WTC11 (cell line): ENCODE data around the gene KCTD2. TPM values are rescaled to one million over a fixed set of nuclear protein-coding genes. Genes with fewer than 3 reads are reported as not detected.
A peak's percentile ranks its signal among the peaks of the same experiment; 100 is the strongest.

Experiments
- ATAC-seq: fragments of 200-7000 bp; cut with Tn5 transposase; 2 replicates; pipeline ENCODE4 v1.10.0; 2021; ENCODE audit warnings: mild to moderate bottlenecking, moderate library complexity
- CTCF ChIA-PET: fragments of 300-600 bp; sonication (Branson Sonifier 250); formaldehyde crosslinking; loops from one replicate; lab custom pipeline; 2021; ENCODE audit warnings: antibody characterized with exemption; lab: Charles Lee
- POLR2A ChIA-PET: fragments of 350-600 bp; sonication (Branson Sonifier 250); formaldehyde crosslinking; loops from one replicate; lab custom pipeline; 2021; ENCODE audit warnings: antibody characterized with exemption; lab: Charles Lee
- DNase-seq: peaks from one replicate; pipeline ENCODE4 v3.0.0; 2021; ENCODE audit warnings: low spot score
- H3K27ac Mint-ChIP-seq: 2 replicates; pipeline ENCODE4 v1.8.0; 2021; ENCODE audit warnings: mixed read lengths
- H3K27me3 Mint-ChIP-seq: 2 replicates; pipeline ENCODE4 v1.8.0; 2021; ENCODE audit warnings: low read depth, mild to moderate bottlenecking, moderate library complexity, mixed read lengths
- H3K36me3 Mint-ChIP-seq: 2 replicates; pipeline ENCODE4 v1.8.0; 2021; ENCODE audit warnings: mixed read lengths
- H3K4me1 Mint-ChIP-seq: 2 replicates; pipeline ENCODE4 v1.8.0; 2022; ENCODE audit warnings: mixed read lengths
- H3K4me3 Mint-ChIP-seq: 2 replicates; pipeline ENCODE4 v1.8.0; 2021; ENCODE audit warnings: mild to moderate bottlenecking, moderate library complexity, mixed read lengths
- H3K9me3 Mint-ChIP-seq: 2 replicates; pipeline ENCODE4 v1.8.0; 2021; ENCODE audit warnings: mixed read lengths
- CDX4 ChIP-seq: fragments of 250-450 bp; sonication (Bioruptor Pico); IDR thresholded peaks from 2 replicates; pipeline ENCODE4 v1.9.0; 2021; ENCODE audit warnings: moderate library complexity, mild to moderate bottlenecking, inconsistent platforms, borderline replicate concordance
- E2F1 ChIP-seq: sonication (generic); formaldehyde crosslinking; IDR thresholded peaks from 2 replicates; pipeline ENCODE4 v1.8.0; 2022; ENCODE audit warnings: mild to moderate bottlenecking, missing genetic modification reagents
- ETV6 ChIP-seq: sonication (generic); formaldehyde crosslinking; IDR thresholded peaks from 2 replicates; pipeline ENCODE4 v1.8.1; 2022; ENCODE audit warnings: mild to moderate bottlenecking, missing genetic modification reagents
- FOXJ3 ChIP-seq: sonication (generic); formaldehyde crosslinking; IDR thresholded peaks from 2 replicates; pipeline ENCODE4 v1.9.0; 2021; ENCODE audit warnings: missing genetic modification reagents, mild to moderate bottlenecking, borderline replicate concordance
- FOXP1 ChIP-seq: sonication (generic); formaldehyde crosslinking; IDR thresholded peaks from 2 replicates; pipeline ENCODE4 v1.8.0; 2022; ENCODE audit warnings: missing genetic modification reagents, mild to moderate bottlenecking, moderate library complexity, borderline replicate concordance
- HMGA2 ChIP-seq: fragments of 250-450 bp; sonication (Bioruptor Pico); IDR thresholded peaks from 2 replicates; pipeline ENCODE4 v1.4.0; 2021; ENCODE audit warnings: mild to moderate bottlenecking, moderate library complexity
- JAZF1 ChIP-seq: fragments of 250-450 bp; sonication (Bioruptor Pico); IDR thresholded peaks from 2 replicates; pipeline ENCODE4 v1.9.0; 2021; ENCODE audit warnings: moderate library complexity, mild to moderate bottlenecking, inconsistent platforms
- JUN ChIP-seq: sonication (generic); formaldehyde crosslinking; IDR thresholded peaks from 2 replicates; pipeline ENCODE4 v1.8.0; 2023; ENCODE audit warnings: mild to moderate bottlenecking, missing genetic modification reagents
- KAT7 ChIP-seq: sonication (generic); formaldehyde crosslinking; IDR thresholded peaks from 2 replicates; pipeline ENCODE4 v1.8.1; 2023; ENCODE audit warnings: missing genetic modification reagents, mild to moderate bottlenecking, borderline replicate concordance
- PRRX2 ChIP-seq: fragments of 250-450 bp; sonication (Bioruptor Pico); IDR thresholded peaks from 2 replicates; pipeline ENCODE4 v1.8.0; 2021; ENCODE audit warnings: mild to moderate bottlenecking
- SP1 ChIP-seq: sonication (generic); formaldehyde crosslinking; conservative IDR thresholded peaks from 2 replicates; pipeline ENCODE4 v1.8.1; 2022; ENCODE audit warnings: missing genetic modification reagents
- TEAD1 ChIP-seq: sonication (generic); formaldehyde crosslinking; IDR thresholded peaks from 2 replicates; pipeline ENCODE4 v1.8.0; 2022; ENCODE audit warnings: mild to moderate bottlenecking, missing genetic modification reagents
- TP53 ChIP-seq: sonication (generic); formaldehyde crosslinking; IDR thresholded peaks from 2 replicates; pipeline ENCODE4 v1.8.1; 2023; ENCODE audit warnings: mild to moderate bottlenecking, missing genetic modification reagents
- ZBTB21 ChIP-seq: sonication (generic); formaldehyde crosslinking; IDR thresholded peaks from 2 replicates; pipeline ENCODE4 v1.8.1; 2023; ENCODE audit warnings: mild to moderate bottlenecking, missing genetic modification reagents, borderline replicate concordance
- ZNF138 ChIP-seq: sonication (generic); formaldehyde crosslinking; conservative IDR thresholded peaks from 2 replicates; pipeline ENCODE4 v1.8.1; 2022; ENCODE audit warnings: mild to moderate bottlenecking, moderate library complexity, missing genetic modification reagents
- ZNF219 ChIP-seq: sonication (generic); formaldehyde crosslinking; IDR thresholded peaks from 2 replicates; pipeline ENCODE4 v1.8.0; 2023; ENCODE audit warnings: missing genetic modification reagents, mild to moderate bottlenecking, borderline replicate concordance
- ZNF317 ChIP-seq: sonication (generic); formaldehyde crosslinking; IDR thresholded peaks from 2 replicates; pipeline ENCODE4 v1.8.1; 2023; ENCODE audit warnings: low read depth, mild to moderate bottlenecking, moderate library complexity, missing genetic modification reagents, borderline replicate concordance
- ZNF396 ChIP-seq: fragments of 250-450 bp; sonication (Bioruptor Pico); IDR thresholded peaks from 2 replicates; pipeline ENCODE4 v1.8.0; 2021; ENCODE audit warnings: mild to moderate bottlenecking, moderate library complexity, borderline replicate concordance
- ZNF416 ChIP-seq: fragments of 250-450 bp; sonication (Bioruptor Pico); IDR thresholded peaks from 2 replicates; pipeline ENCODE4 v1.9.0; 2021; ENCODE audit warnings: mild to moderate bottlenecking, inconsistent platforms
- total RNA-seq: library from RNA; stranded (reverse); gene quantifications from 3 replicates; pipeline ENCODE4 v1.2.3, GENCODE V29; 2021
- TF ChIP-seq, protein P1 (sequence below): sonication (generic); formaldehyde crosslinking; IDR thresholded peaks from 2 replicates; pipeline ENCODE4 v1.8.0; 2022; ENCODE audit warnings: mild to moderate bottlenecking, missing genetic modification reagents
- TF ChIP-seq, protein P2 (sequence below): sonication (generic); formaldehyde crosslinking; IDR thresholded peaks from 2 replicates; pipeline ENCODE4 v1.8.0; 2023; ENCODE audit warnings: mild to moderate bottlenecking, missing genetic modification reagents
- TF ChIP-seq, protein P3 (sequence below): sonication (generic); formaldehyde crosslinking; IDR thresholded peaks from 2 replicates; pipeline ENCODE4 v1.8.1; 2023; ENCODE audit warnings: mild to moderate bottlenecking, missing genetic modification reagents
- TF ChIP-seq, protein P4 (sequence below): sonication (generic); formaldehyde crosslinking; IDR thresholded peaks from 2 replicates; pipeline ENCODE4 v1.8.1; 2022; ENCODE audit warnings: low read depth, missing genetic modification reagents, borderline replicate concordance
- TF ChIP-seq, protein P5 (sequence below): fragments of 250-450 bp; sonication (Bioruptor Pico); IDR thresholded peaks from 2 replicates; pipeline ENCODE4 v1.9.0; 2021; ENCODE audit warnings: mild to moderate bottlenecking
- TF ChIP-seq, protein P6 (sequence below): sonication (generic); formaldehyde crosslinking; IDR thresholded peaks from 2 replicates; pipeline ENCODE4 v1.8.0; 2023; ENCODE audit warnings: missing genetic modification reagents
- TF ChIP-seq, protein P7 (sequence below): sonication (generic); formaldehyde crosslinking; IDR thresholded peaks from 2 replicates; pipeline ENCODE4 v1.8.1; 2023; ENCODE audit warnings: mild to moderate bottlenecking, moderate library complexity, missing genetic modification reagents

The KCTD2 gene
- total RNA-seq, 1 experiment from 2014 or later: 31.3 TPM

- Mint-ChIP-seq H3K4me1 (peaks cover 25% of the 10 kb centered on the region), H3K9me3 (no peaks in the 10 kb centered on the region), H3K27ac (peak within 1 kb of the TSS; percentile 94), H3K4me3 (peak within 1 kb of the TSS; percentile 90), H3K36me3 (peaks cover 10% of the 10 kb centered on the region), H3K27me3 (no peaks in the 10 kb centered on the region)
- ChIA-PET CTCF (interaction anchor here (0.6 to 2.0 kb wide), 14 partner anchors 14 to 161 kb away, joined by 3 to 11 read pairs (median 5); partner anchors contain the start of genes MIF4GD, NT5C and SLC16A5), POLR2A (interaction anchor here (0.9 to 1.9 kb wide), 8 partner anchors 13 to 92 kb away, joined by 3 to 7 read pairs (median 4); partner anchors contain the start of genes NT5C and SLC16A5)
- ATAC-seq (peak; percentile 68), DNase-seq (peak; percentile 95)
- no peak for TF ChIP-seq ZNF219 (CRISPR knock-in tag)
- no peak for TF ChIP-seq JAZF1 (CRISPR knock-in tag)
- no peak for TF ChIP-seq ZNF396
- TF ChIP-seq, protein P1, sequence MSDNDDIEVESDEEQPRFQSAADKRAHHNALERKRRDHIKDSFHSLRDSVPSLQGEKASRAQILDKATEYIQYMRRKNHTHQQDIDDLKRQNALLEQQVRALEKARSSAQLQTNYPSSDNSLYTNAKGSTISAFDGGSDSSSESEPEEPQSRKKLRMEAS (CRISPR knock-in tag): peak; percentile 75
- peak; percentile 55; the same call in 1 of the 2 replicates for TF ChIP-seq FOXP1
- 0 out of 2 replicates have a peak, but pooled peaks have one; percentile 29 for TF ChIP-seq JUN (CRISPR knock-in tag)
- TF ChIP-seq, protein P2, sequence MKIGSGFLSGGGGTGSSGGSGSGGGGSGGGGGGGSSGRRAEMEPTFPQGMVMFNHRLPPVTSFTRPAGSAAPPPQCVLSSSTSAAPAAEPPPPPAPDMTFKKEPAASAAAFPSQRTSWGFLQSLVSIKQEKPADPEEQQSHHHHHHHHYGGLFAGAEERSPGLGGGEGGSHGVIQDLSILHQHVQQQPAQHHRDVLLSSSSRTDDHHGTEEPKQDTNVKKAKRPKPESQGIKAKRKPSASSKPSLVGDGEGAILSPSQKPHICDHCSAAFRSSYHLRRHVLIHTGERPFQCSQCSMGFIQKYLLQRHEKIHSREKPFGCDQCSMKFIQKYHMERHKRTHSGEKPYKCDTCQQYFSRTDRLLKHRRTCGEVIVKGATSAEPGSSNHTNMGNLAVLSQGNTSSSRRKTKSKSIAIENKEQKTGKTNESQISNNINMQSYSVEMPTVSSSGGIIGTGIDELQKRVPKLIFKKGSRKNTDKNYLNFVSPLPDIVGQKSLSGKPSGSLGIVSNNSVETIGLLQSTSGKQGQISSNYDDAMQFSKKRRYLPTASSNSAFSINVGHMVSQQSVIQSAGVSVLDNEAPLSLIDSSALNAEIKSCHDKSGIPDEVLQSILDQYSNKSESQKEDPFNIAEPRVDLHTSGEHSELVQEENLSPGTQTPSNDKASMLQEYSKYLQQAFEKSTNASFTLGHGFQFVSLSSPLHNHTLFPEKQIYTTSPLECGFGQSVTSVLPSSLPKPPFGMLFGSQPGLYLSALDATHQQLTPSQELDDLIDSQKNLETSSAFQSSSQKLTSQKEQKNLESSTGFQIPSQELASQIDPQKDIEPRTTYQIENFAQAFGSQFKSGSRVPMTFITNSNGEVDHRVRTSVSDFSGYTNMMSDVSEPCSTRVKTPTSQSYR: 0 out of 2 replicates have a peak, but pooled peaks have one; percentile 44
- TF ChIP-seq TEAD1 (CRISPR knock-in tag): peak; percentile 62; the same call in 1 of the 2 replicates
- no peak for TF ChIP-seq E2F1 (CRISPR knock-in tag)
- TF ChIP-seq PRRX2 (CRISPR knock-in tag): no peak
- no peak; the same call in 1 of the 2 replicates for TF ChIP-seq KAT7 (CRISPR knock-in tag)
- TF ChIP-seq ZNF416 (CRISPR knock-in tag): 0 out of 2 replicates have a peak, but pooled peaks have one; percentile 36
- peak; percentile 27; the same call in 1 of the 2 replicates for TF ChIP-seq TP53 (CRISPR knock-in tag)
- no peak for TF ChIP-seq FOXJ3 (CRISPR knock-in tag)
- TF ChIP-seq ZNF138 (CRISPR knock-in tag): no peak
- TF ChIP-seq, protein P3, sequence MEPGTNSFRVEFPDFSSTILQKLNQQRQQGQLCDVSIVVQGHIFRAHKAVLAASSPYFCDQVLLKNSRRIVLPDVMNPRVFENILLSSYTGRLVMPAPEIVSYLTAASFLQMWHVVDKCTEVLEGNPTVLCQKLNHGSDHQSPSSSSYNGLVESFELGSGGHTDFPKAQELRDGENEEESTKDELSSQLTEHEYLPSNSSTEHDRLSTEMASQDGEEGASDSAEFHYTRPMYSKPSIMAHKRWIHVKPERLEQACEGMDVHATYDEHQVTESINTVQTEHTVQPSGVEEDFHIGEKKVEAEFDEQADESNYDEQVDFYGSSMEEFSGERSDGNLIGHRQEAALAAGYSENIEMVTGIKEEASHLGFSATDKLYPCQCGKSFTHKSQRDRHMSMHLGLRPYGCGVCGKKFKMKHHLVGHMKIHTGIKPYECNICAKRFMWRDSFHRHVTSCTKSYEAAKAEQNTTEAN (CRISPR knock-in tag): peak; percentile 40; the same call in 1 of the 2 replicates
- TF ChIP-seq HMGA2 (CRISPR knock-in tag): no peak
- TF ChIP-seq, protein P4, sequence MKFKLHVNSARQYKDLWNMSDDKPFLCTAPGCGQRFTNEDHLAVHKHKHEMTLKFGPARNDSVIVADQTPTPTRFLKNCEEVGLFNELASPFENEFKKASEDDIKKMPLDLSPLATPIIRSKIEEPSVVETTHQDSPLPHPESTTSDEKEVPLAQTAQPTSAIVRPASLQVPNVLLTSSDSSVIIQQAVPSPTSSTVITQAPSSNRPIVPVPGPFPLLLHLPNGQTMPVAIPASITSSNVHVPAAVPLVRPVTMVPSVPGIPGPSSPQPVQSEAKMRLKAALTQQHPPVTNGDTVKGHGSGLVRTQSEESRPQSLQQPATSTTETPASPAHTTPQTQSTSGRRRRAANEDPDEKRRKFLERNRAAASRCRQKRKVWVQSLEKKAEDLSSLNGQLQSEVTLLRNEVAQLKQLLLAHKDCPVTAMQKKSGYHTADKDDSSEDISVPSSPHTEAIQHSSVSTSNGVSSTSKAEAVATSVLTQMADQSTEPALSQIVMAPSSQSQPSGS (CRISPR knock-in tag): no peak
- peak; percentile 84 for TF ChIP-seq SP1
- no peak for TF ChIP-seq ZBTB21 (CRISPR knock-in tag)
- TF ChIP-seq ETV6: no peak
- TF ChIP-seq, protein P5, sequence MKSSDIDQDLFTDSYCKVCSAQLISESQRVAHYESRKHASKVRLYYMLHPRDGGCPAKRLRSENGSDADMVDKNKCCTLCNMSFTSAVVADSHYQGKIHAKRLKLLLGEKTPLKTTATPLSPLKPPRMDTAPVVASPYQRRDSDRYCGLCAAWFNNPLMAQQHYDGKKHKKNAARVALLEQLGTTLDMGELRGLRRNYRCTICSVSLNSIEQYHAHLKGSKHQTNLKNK (CRISPR knock-in tag): no peak
- TF ChIP-seq ZNF317: no peak
- TF ChIP-seq, protein P6, sequence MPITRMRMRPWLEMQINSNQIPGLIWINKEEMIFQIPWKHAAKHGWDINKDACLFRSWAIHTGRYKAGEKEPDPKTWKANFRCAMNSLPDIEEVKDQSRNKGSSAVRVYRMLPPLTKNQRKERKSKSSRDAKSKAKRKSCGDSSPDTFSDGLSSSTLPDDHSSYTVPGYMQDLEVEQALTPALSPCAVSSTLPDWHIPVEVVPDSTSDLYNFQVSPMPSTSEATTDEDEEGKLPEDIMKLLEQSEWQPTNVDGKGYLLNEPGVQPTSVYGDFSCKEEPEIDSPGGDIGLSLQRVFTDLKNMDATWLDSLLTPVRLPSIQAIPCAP (CRISPR knock-in tag): no peak
- TF ChIP-seq, protein P7, sequence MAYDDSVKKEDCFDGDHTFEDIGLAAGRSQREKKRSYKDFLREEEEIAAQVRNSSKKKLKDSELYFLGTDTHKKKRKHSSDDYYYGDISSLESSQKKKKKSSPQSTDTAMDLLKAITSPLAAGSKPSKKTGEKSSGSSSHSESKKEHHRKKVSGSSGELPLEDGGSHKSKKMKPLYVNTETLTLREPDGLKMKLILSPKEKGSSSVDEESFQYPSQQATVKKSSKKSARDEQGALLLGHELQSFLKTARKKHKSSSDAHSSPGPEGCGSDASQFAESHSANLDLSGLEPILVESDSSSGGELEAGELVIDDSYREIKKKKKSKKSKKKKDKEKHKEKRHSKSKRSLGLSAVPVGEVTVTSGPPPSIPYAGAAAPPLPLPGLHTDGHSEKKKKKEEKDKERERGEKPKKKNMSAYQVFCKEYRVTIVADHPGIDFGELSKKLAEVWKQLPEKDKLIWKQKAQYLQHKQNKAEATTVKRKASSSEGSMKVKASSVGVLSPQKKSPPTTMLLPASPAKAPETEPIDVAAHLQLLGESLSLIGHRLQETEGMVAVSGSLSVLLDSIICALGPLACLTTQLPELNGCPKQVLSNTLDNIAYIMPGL (CRISPR knock-in tag): peak; percentile 50; the same call in 1 of the 2 replicates
- TF ChIP-seq CDX4 (CRISPR knock-in tag): no peak
Observed at GRCh38 chr17:75109407-75110233, 62.6 kb downstream of the KCTD2 start, which contains the start of gene ARMC7. Gene ARMC7, plus strand, starts transcription at chr17:75109969. Its CDS starts 320 bp downstream, at chr17:75110289.
